Measurements from ENCODE around the gene HTT.
A peak's percentile ranks its signal among the peaks of the same experiment; 100 is the strongest.

HTT gene

GRCh38 chr4:3174371-3175338, 100.2 kb downstream of the HTT start:
- DNase-seq (ENCODE audit: low read depth), result no peak

GRCh38 chr4:3176367-3177229, 102.1 kb downstream of the HTT start:
- no peak for DNase-seq (ENCODE audit: low read depth)

- DNase-seq (ENCODE audit: low read depth), result no peak
Observed at GRCh38 chr4:3177426-3177825, 102.9 kb downstream of the HTT start.

- no peak for DNase-seq (ENCODE audit: low read depth)
Observed at GRCh38 chr4:3177905-3178304, 103.4 kb downstream of the HTT start.

- no peak for DNase-seq (ENCODE audit: low read depth)
Observed at GRCh38 chr4:3178351-3178750, 103.9 kb downstream of the HTT start.

- no peak for DNase-seq (ENCODE audit: low read depth)
Observed at GRCh38 chr4:3179126-3179706, 104.7 kb downstream of the HTT start.

GRCh38 chr4:3183008-3183407, 108.5 kb downstream of the HTT start:
- DNase-seq (ENCODE audit: low read depth), result no peak

GRCh38 chr4:3184725-3185124, 110.2 kb downstream of the HTT start:
- DNase-seq (ENCODE audit: low read depth), result no peak

GRCh38 chr4:3186609-3187008, 112.1 kb downstream of the HTT start:
- no peak for DNase-seq (ENCODE audit: low read depth)

- no peak for DNase-seq (ENCODE audit: low read depth)
Observed at GRCh38 chr4:3188118-3188517, 113.6 kb downstream of the HTT start.

- DNase-seq (ENCODE audit: low read depth), result no peak
Observed at GRCh38 chr4:3189459-3189858, 115.0 kb downstream of the HTT start.

GRCh38 chr4:3190549-3190948, 116.1 kb downstream of the HTT start:
- DNase-seq (ENCODE audit: low read depth), result no peak

GRCh38 chr4:3192188-3192587, 117.7 kb downstream of the HTT start:
- no peak for DNase-seq (ENCODE audit: low read depth)

GRCh38 chr4:3192827-3193226, 118.3 kb downstream of the HTT start:
- DNase-seq (ENCODE audit: low read depth), result no peak

GRCh38 chr4:3193531-3194203, 119.2 kb downstream of the HTT start:
- peak; percentile 37 for DNase-seq (ENCODE audit: low read depth)

- no peak for DNase-seq (ENCODE audit: low read depth)
Observed at GRCh38 chr4:3196670-3197359, 122.3 kb downstream of the HTT start.

- DNase-seq (ENCODE audit: low read depth), result no peak
Observed at GRCh38 chr4:3197366-3198105, 123.1 kb downstream of the HTT start.

GRCh38 chr4:3198906-3199305, 124.4 kb downstream of the HTT start:
- no peak for DNase-seq (ENCODE audit: low read depth)

GRCh38 chr4:3199653-3200422, 125.4 kb downstream of the HTT start:
- DNase-seq (ENCODE audit: low read depth), result no peak
